HepG2 (cell line): Measurements from ENCODE around the gene KISS1. TPM values are rescaled to one million over a fixed set of nuclear protein-coding genes. Genes with fewer than 3 reads are reported as not detected.

Experiments used
- ATAC-seq: fragments of 200-7000 bp; cut with Tn5 transposase; 3 replicates; pipeline ENCODE4 v1.9.1; 2020; ENCODE audit warnings: mild to moderate bottlenecking, moderate library complexity
- BruUV-seq: library from RNA; stranded (reverse); fragments of 400-500 nt; replicated peaks from 2 replicates; lab custom pipeline; 2021; lab: Mats Ljungman, UMichigan
- CTCF ChIA-PET: fragments of 300-600 bp; formaldehyde crosslinking; extraction: SDS; loops from one replicate; lab custom pipeline; 2021; ENCODE audit warnings: low total read pairs, inconsistent platforms, low intra/inter-chr PET ratio; lab: Yijun Ruan, JAX
- POLR2A ChIA-PET: fragments of 350-600 bp; sonication (Branson Sonifier 250); formaldehyde crosslinking; loops from one replicate; lab custom pipeline; 2020; ENCODE audit warnings: antibody characterized with exemption, inconsistent platforms; lab: Yijun Ruan, JAX
- DNase-seq: peaks from one replicate; pipeline ENCODE4 v3.0.0-alpha.2; 2015; ENCODE audit warnings: low spot score
- FAIRE-seq: peaks from 3 replicates; lab custom pipeline; 2011; peaks lifted over from hg19 to GRCh38; lab: Jason Lieb, UNC
- H2AFZ ChIP-seq: one replicate; pipeline ENCODE4 v1.6.1; 2011; ENCODE audit warnings: low read length, inconsistent platforms
- H3K27ac ChIP-seq: fragments of 300-600 bp; 3 replicates; pipeline ENCODE4 v1.8.0; 2011; ENCODE audit warnings: mixed run types, mild to moderate bottlenecking, mixed read lengths, low read length, inconsistent platforms; ENCODE audit not compliant: insufficient read depth; ENCODE audit errors: extremely low read length
- H3K27me3 ChIP-seq, 2 experiments: fragments of 200-600 bp in 1 of 2; 2 replicates in 1 of 2; 3 replicates in 1 of 2; pipeline versions ENCODE4 v1.6.0 to v1.8.0; 2011; ENCODE audit warnings: low read length in 2 of 2, mild to moderate bottlenecking in 2 of 2, moderate library complexity in 2 of 2, inconsistent platforms in 1 of 2; ENCODE audit not compliant: insufficient read depth in 2 of 2, control insufficient read depth in 1 of 2
- H3K36me3 ChIP-seq, 2 experiments: fragments of 200-600 bp in 1 of 2; replicated peaks in 1 of 2; 2 replicates in 1 of 2; 3 replicates in 1 of 2; pipeline versions ENCODE4 v1.5.1 to v1.8.0; 2011; ENCODE audit warnings: low read length in 2 of 2, inconsistent platforms in 1 of 2; ENCODE audit not compliant: insufficient read depth in 2 of 2, control insufficient read depth in 1 of 2
- H3K4me1 ChIP-seq: 2 replicates; pipeline ENCODE4 v1.5.1; 2012; ENCODE audit warnings: low read length, inconsistent platforms; ENCODE audit not compliant: insufficient read depth
- H3K4me2 ChIP-seq: 2 replicates; pipeline ENCODE4 v1.6.0; 2011; ENCODE audit warnings: low read depth, low read length, inconsistent platforms
- H3K4me3 ChIP-seq, 3 experiments: fragments of 200-600 bp in 1 of 3; sonication (generic), shearing (Covaris generic) in 1 of 3; replicated peaks in 1 of 3; 2 replicates each; pipeline ENCODE4 v1.5.1; 2011 to 2016; ENCODE audit warnings: low read length in 3 of 3, inconsistent platforms in 2 of 3, low read depth in 2 of 3, mild to moderate bottlenecking in 2 of 3, control low read depth in 1 of 3, mixed read lengths in 1 of 3; ENCODE audit not compliant: insufficient read depth in 1 of 3
- H3K79me2 ChIP-seq: one replicate; pipeline ENCODE4 v1.6.1; 2011; ENCODE audit warnings: low read length, inconsistent platforms; ENCODE audit not compliant: insufficient read depth
- H3K9ac ChIP-seq: 2 replicates; pipeline ENCODE4 v1.6.0; 2011; ENCODE audit warnings: mild to moderate bottlenecking, low read depth, low read length, inconsistent platforms; ENCODE audit not compliant: insufficient read depth
- H3K9me3 ChIP-seq: 2 replicates; pipeline ENCODE4 v1.5.1; 2012; ENCODE audit warnings: mild to moderate bottlenecking, low read length
- H4K20me1 ChIP-seq: 2 replicates; pipeline ENCODE4 v1.6.0; 2011; ENCODE audit warnings: inconsistent platforms, mild to moderate bottlenecking, low read length, moderate library complexity; ENCODE audit not compliant: insufficient read depth
- DRAP1 ChIP-seq: IDR thresholded peaks from 2 replicates; pipeline ENCODE4 v1.6.1; 2016; ENCODE audit warnings: missing genetic modification reagents, missing compliant biosample characterization
- EHMT2 ChIP-seq: fragments of 200-600 bp; sonication (generic); IDR thresholded peaks from 2 replicates; pipeline ENCODE4 v1.7.0; 2017; ENCODE audit warnings: antibody characterized with exemption, low read depth, low read length, borderline replicate concordance
- GTF3A ChIP-seq: sonication (generic); formaldehyde crosslinking; conservative IDR thresholded peaks from 2 replicates; pipeline ENCODE4 v1.4.0; 2020; ENCODE audit warnings: mild to moderate bottlenecking, missing genetic modification reagents
- KDM2A ChIP-seq: sonication (generic); formaldehyde crosslinking; IDR thresholded peaks from 2 replicates; pipeline ENCODE4 v1.4.0; 2020; ENCODE audit warnings: low read depth, missing genetic modification reagents, borderline replicate concordance
- MED13 ChIP-seq: sonication (generic); formaldehyde crosslinking; IDR thresholded peaks from 2 replicates; pipeline ENCODE4 v1.5.0; 2020; ENCODE audit warnings: missing genetic modification reagents
- RAD51 ChIP-seq: fragments of 450-650 bp; IDR thresholded peaks from 2 replicates; pipeline ENCODE4 v1.6.1; 2016; ENCODE audit warnings: borderline replicate concordance
- TFAP4 ChIP-seq: sonication (generic); IDR thresholded peaks from 2 replicates; pipeline ENCODE4 v1.6.1; 2016; ENCODE audit warnings: low read depth, borderline replicate concordance
- U2AF2 ChIP-seq: fragments of 200-400 bp; formaldehyde crosslinking; IDR thresholded peaks from 2 replicates; pipeline ENCODE4 v1.6.1; 2017; ENCODE audit warnings: low read depth, mild to moderate bottlenecking, low read length
- WIZ ChIP-seq: sonication (generic); formaldehyde crosslinking; IDR thresholded peaks from 2 replicates; pipeline ENCODE4 v1.5.1; 2020; ENCODE audit warnings: mild to moderate bottlenecking, missing genetic modification reagents
- ZMYM3 ChIP-seq: sonication (generic); formaldehyde crosslinking; IDR thresholded peaks from 2 replicates; pipeline ENCODE4 v1.5.1; 2020; ENCODE audit warnings: mild to moderate bottlenecking, missing genetic modification reagents
- ZNF20 ChIP-seq: sonication (generic); formaldehyde crosslinking; IDR thresholded peaks from 2 replicates; pipeline ENCODE4 v1.4.0; 2020; ENCODE audit warnings: mild to moderate bottlenecking, moderate library complexity, missing genetic modification reagents
- ZNF343 ChIP-seq: sonication (generic); formaldehyde crosslinking; IDR thresholded peaks from 2 replicates; pipeline ENCODE4 v1.4.0; 2020; ENCODE audit warnings: mild to moderate bottlenecking, missing genetic modification reagents
- WGBS: methylation state at CpG from one replicate; pipeline ENCODE4 v1.1.6; 2017; ENCODE audit warnings: low lambda C conversion rate; 5-methylcytosine and 5-hydroxymethylcytosine counted together
- in situ Hi-C: cut with HindIII; loops from 2 replicates; pipeline ENCODE4 v1.10.0; 2017; ENCODE audit warnings: low pct_unique_long_range_greater_than_20kb; ENCODE audit not compliant: extremely low pct_ligation_motif_present
- intact Hi-C: fragments of 100-400 bp; cut with micrococcal nuclease; formaldehyde crosslinking; loops from one replicate; pipeline ENCODE4 v1.10.0; 2022; ENCODE audit not compliant: unreplicated experiment
- polyA plus RNA-seq, 8 experiments: library from polyadenylated mRNA; depleted of rRNA in 3 of 8; stranded (reverse) in 7 of 8; unstranded in 1 of 8; fragments of >200 nt; fragmentation: Illumina TruSeq in 4 of 8; extraction: Trizol in 4 of 8; gene quantifications; 2 replicates each; pipeline versions ENCODE4 v1.2.1 to v1.2.3, GENCODE V29; 2011 to 2016; ENCODE audit warnings: low read depth in 4 of 8, missing spikeins in 1 of 8, mixed read lengths in 1 of 8; ENCODE audit not compliant: insufficient read depth in 1 of 8
- total RNA-seq, 5 experiments: library from RNA; depleted of rRNA; stranded (reverse); fragments of >200 nt; fragmentation: Illumina TruSeq; extraction: Trizol; gene quantifications; 2 replicates each; pipeline ENCODE4 v1.2.3, GENCODE V29; 2016; ENCODE audit warnings: low read depth in 1 of 5
- TF ChIP-seq, protein P1 (sequence below): sonication (generic); formaldehyde crosslinking; IDR thresholded peaks from 2 replicates; pipeline ENCODE4 v1.5.0; 2020; ENCODE audit warnings: missing genetic modification reagents
- TF ChIP-seq, protein P2 (sequence below): IDR thresholded peaks from 2 replicates; pipeline ENCODE4 v1.6.1; 2016; ENCODE audit warnings: missing biosample characterization, missing genetic modification reagents, low read depth
- TF ChIP-seq, protein P3 (sequence below): sonication (generic); formaldehyde crosslinking; IDR thresholded peaks from 2 replicates; pipeline ENCODE4 v1.4.0; 2020; ENCODE audit warnings: missing genetic modification reagents

The KISS1 gene
- total and polyA plus RNA-seq, 2 of the 13 experiments (the other 11 are each of a cell fraction or from before 2014, with no cell fraction given), result 0.24 to 0.80 TPM

GRCh38 chr1:204155881-204156280, 40.4 kb downstream of the KISS1 start:
- no peak for DNase-seq
- intact Hi-C loops (loop anchor here (10.0 kb wide), 1 partner anchor 219 kb away; no protein-coding TSS in a partner anchor), in situ Hi-C loops (loop anchor here (5.0 kb wide), 1 partner anchor 56 kb away; the partner anchor contains the start of gene GOLT1A)
- ATAC-seq, result no peak
- Histone ChIP-seq H3K4me3 (no peak overlapping the region), H3K27me3 (peaks cover 7 to 17% of the 10 kb centered on the region in 2 experiments; a peak in 3 of 5 replicates), H3K9me3 (no peaks in the 10 kb centered on the region), H3K36me3 (no peaks in the 10 kb centered on the region), H3K9ac (no peak overlapping the region), H3K4me1 (peaks cover 40% of the 10 kb centered on the region), H2AFZ (no peak overlapping the region), H3K4me2 (no peak overlapping the region), H3K79me2 (no peaks in the 10 kb centered on the region), H4K20me1 (no peaks in the 10 kb centered on the region), H3K27ac (no peak overlapping the region)
- WGBS, result 66% methylated on average over 10 of the region's 10 CpGs
- no TSS peak for BruUV-seq
- ChIA-PET POLR2A (no interaction called here), CTCF (no interaction called here)
- TF ChIP-seq MED13 (CRISPR knock-in tag), result no peak
- TF ChIP-seq ZNF343 (CRISPR knock-in tag), result no peak
- no peak for TF ChIP-seq RAD51
- no peak for TF ChIP-seq TFAP4
- TF ChIP-seq, protein P1, sequence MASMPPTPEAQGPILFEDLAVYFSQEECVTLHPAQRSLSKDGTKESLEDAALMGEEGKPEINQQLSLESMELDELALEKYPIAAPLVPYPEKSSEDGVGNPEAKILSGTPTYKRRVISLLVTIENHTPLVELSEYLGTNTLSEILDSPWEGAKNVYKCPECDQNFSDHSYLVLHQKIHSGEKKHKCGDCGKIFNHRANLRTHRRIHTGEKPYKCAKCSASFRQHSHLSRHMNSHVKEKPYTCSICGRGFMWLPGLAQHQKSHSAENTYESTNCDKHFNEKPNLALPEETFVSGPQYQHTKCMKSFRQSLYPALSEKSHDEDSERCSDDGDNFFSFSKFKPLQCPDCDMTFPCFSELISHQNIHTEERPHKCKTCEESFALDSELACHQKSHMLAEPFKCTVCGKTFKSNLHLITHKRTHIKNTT (CRISPR knock-in tag), result no peak
- no peak for TF ChIP-seq ZNF20 (CRISPR knock-in tag)
- TF ChIP-seq DRAP1 (CRISPR knock-in tag), result no peak
- TF ChIP-seq ZMYM3 (CRISPR knock-in tag), result no peak
- no peak for TF ChIP-seq U2AF2
- TF ChIP-seq, protein P2, sequence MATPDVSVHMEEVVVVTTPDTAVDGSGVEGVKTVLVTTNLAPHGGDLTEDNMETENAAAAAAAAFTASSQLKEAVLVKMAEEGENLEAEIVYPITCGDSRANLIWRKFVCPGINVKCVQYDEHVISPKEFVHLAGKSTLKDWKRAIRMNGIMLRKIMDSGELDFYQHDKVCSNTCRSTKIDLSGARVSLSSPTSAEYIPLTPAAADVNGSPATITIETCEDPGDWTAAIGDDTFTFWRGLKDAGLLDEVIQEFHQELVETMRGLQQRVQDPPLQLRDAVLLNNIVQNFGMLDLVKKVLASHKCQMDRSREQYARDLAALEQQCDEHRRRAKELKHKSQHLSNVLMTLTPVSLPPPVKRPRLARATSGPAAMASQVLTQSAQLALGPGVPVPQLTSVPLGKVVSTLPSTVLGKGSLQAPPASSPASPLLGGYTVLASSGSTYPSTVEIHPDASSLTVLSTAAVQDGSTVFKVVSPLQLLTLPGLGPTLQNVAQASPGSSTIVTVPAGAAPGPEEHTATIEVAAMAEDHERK (CRISPR knock-in tag), result no peak
- no peak for TF ChIP-seq EHMT2
- no peak for TF ChIP-seq KDM2A (CRISPR knock-in tag)
- TF ChIP-seq WIZ (CRISPR knock-in tag), result no peak
- TF ChIP-seq, protein P3, sequence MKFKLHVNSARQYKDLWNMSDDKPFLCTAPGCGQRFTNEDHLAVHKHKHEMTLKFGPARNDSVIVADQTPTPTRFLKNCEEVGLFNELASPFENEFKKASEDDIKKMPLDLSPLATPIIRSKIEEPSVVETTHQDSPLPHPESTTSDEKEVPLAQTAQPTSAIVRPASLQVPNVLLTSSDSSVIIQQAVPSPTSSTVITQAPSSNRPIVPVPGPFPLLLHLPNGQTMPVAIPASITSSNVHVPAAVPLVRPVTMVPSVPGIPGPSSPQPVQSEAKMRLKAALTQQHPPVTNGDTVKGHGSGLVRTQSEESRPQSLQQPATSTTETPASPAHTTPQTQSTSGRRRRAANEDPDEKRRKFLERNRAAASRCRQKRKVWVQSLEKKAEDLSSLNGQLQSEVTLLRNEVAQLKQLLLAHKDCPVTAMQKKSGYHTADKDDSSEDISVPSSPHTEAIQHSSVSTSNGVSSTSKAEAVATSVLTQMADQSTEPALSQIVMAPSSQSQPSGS (CRISPR knock-in tag), result no peak
- no peak for TF ChIP-seq GTF3A
- no peak for FAIRE-seq
